Stimulated activated CD4-positive, alpha-beta T cell treated with anti-CD3 and anti-CD28 coated beads, Interleukin-1b, Interleukin-23, amount 100 ng/mL, for 24 hours (primary cell): ENCODE measurements around the gene PAPSS1.

ENCODE experiments used
- DNase-seq, 4 experiments: peaks; one replicate each; pipeline ENCODE4 v3.0.0-alpha.2; 2020; ENCODE audit warnings: low read depth in 4 of 4, low spot score in 1 of 4

PAPSS1 gene

GRCh38 chr4:107570952-107571351 lies 149.1 kb downstream of the PAPSS1 start:
- DNase-seq: no peak

DNA sequence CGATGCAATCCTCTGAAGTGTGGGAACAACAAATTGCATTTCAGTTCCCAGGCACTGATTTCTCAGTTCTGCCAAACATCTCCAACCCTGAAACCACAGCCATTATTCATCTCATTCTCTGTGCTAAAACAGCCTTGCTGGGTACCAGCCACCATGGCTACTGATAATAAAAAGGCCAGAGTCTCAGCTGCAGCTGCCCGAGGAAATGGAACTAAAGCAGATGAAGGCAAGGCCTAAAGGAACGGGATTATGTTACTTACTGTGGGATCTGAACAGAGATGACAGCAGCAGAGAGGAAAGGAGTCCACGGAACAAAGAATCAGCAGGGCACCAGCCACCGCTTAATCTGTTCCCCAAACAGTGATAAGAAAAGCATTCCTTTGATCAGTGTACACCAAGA lies 155.7 kb downstream of the PAPSS1 start:
- DNase-seq: no peak
